Ovary (tissue), 10 donors: ENCODE results near the gene ZSCAN26. TPM values are rescaled to one million over a fixed set of nuclear protein-coding genes. Genes with fewer than 3 reads are reported as not detected.
A peak's percentile ranks its signal among the peaks of the same experiment; 100 is the strongest.

Experiments used
- DNase-seq, 5 donors: peaks; one replicate each; pipeline ENCODE4 v3.0.0-alpha.2; 2019 to 2020
- H3K27ac ChIP-seq, 2 donors: fragments of 200-600 bp; one replicate each; pipeline versions ENCODE4 v1.5.1 to v1.8.0; 2019 to 2022
- H3K27me3 ChIP-seq: fragments of 200-600 bp; one replicate; pipeline ENCODE4 v1.8.0; 2022
- H3K36me3 ChIP-seq: fragments of 200-600 bp; sonication (generic); one replicate; pipeline ENCODE4 v1.5.1; 2019
- H3K4me1 ChIP-seq: one replicate; pipeline ENCODE4 v1.8.1; 2013; ENCODE audit warnings: mild to moderate bottlenecking, moderate library complexity; ENCODE audit not compliant: insufficient read depth
- H3K4me3 ChIP-seq: fragments of 200-600 bp; sonication (generic); one replicate; pipeline ENCODE4 v1.5.1; 2017
- H3K9me3 ChIP-seq, 2 donors: fragments of 200-600 bp in 1 of 2; sonication (generic) in 1 of 2; one replicate each; pipeline versions ENCODE4 v1.5.1 to v1.8.1; 2013 to 2019; ENCODE audit warnings: mild to moderate bottlenecking in 1 of 2, moderate library complexity in 1 of 2
- EP300 ChIP-seq: sonication (generic); formaldehyde crosslinking; IDR thresholded peaks from one replicate; pipeline ENCODE4 v1.6.1; 2017; ENCODE audit warnings: antibody characterized with exemption
- POLR2A ChIP-seq: fragments of 450-650 bp; IDR thresholded peaks from one replicate; pipeline ENCODE4 v1.6.1; 2017; ENCODE audit warnings: antibody characterized with exemption, mild to moderate bottlenecking, moderate library complexity
- WGBS, 3 donors: extraction: QIAGEN DNeasy Blood & Tissue Kit in 1 of 3; methylation state at CpG; one replicate each; pipeline versions ENCODE4 v1.1.5 to v1.1.7; 2013 to 2017; 5-methylcytosine and 5-hydroxymethylcytosine counted together
- intact Hi-C, 4 donors: fragments of 100-400 bp; cut with DNase I; formaldehyde crosslinking; loops; one replicate each; pipeline versions ENCODE4 v1.11.0 to v1.15.1; 2022 to 2023
- long read RNA-seq, 3 donors: library from polyadenylated mRNA in 2 of 3; unstranded in 2 of 3; transcript quantifications; one replicate each; pipeline ENCODE4 v2.0.0 and lab custom pipeline, GENCODE V29; 2021 to 2026
- polyA plus RNA-seq, 2 donors: library from polyadenylated mRNA; stranded (reverse); fragments of 200-250 nt in 1 of 2; fragments of 350-450 nt in 1 of 2; fragmentation: Illumina TruSeq in 1 of 2; extraction: RNeasy Lipid Tissue Mini Kit (QIAGEN cat#74804) in 1 of 2; gene quantifications; one replicate each; pipeline ENCODE4 v1.2.3, GENCODE V29; 2013 to 2014
- total RNA-seq, 7 donors: library from RNA; depleted of rRNA in 2 of 7; stranded (reverse); fragments of >200 nt in 2 of 7; fragmentation: NEBNext Ultra II Directional in 3 of 7; extraction: Animal tissue kit (Norgen Biotek cat#: 25700) in 3 of 7; gene quantifications; one replicate each; pipeline versions ENCODE4 v1.1.0 to v1.2.4, GENCODE V29; 2016 to 2023
- TF ChIP-seq, protein P1 (sequence below), 3 donors: fragments of 450-650 bp in 2 of 3; fragments of 200-600 bp in 1 of 3; IDR thresholded peaks; one replicate each; pipeline versions ENCODE4 v1.5.1 to v1.8.0; 2016 to 2022; ENCODE audit warnings: antibody characterized with exemption in 3 of 3, mild to moderate bottlenecking in 1 of 3
- donor health status: DM: no; HTN: no; CAD: no; lungs with moderate emphysema.
- donor health status: DM: no; HTN: no; CAD: no.
- donor health status: Bipolar disorder and iron deficiency.
- donor health status: DM: yes; HTN: yes; CAD: no.
- donor health status: DM: no; HTN: no; CAD: no.
- donor health status: DM: yes; HTN: yes; CAD: no.

Gene ZSCAN26
- total RNA-seq (10 to 100 TPM; 11.8 to 32.0 (median 23.1) TPM), polyA plus RNA-seq (10 to 100 TPM; 21.6 to 29.2 TPM)
- long read RNA-seq, donor 1, transcript ZSCAN26-201 (4 exons, 2,362 nt) = major isoform, 29 of 76 reads
- long read RNA-seq, donor 1, transcript ZSCAN26-207 (4 exons, 1,998 nt) = minor isoform, 5 of 76 reads
- long read RNA-seq, donor 1, transcript ZSCAN26-202 (4 exons, 2,835 nt) = minor isoform, 20 of 76 reads
- long read RNA-seq, donor 1, partial matches to known transcripts = 11 of 76 reads
- long read RNA-seq, donor 1, other reads (novel, unspliced or antisense) = 8 of 76 reads
- long read RNA-seq, donor 2, partial matches to known transcripts = 0 of 12 reads
- long read RNA-seq, donor 2, other reads (novel, unspliced or antisense) = 0 of 12 reads
- long read RNA-seq, donor 3, transcript ZSCAN26-202 (4 exons, 2,835 nt) = minor isoform, 9 of 31 reads
- long read RNA-seq, donor 3, transcript ZSCAN26-201 (4 exons, 2,362 nt) = major isoform, 12 of 31 reads
- long read RNA-seq, donor 3, partial matches to known transcripts = 3 of 31 reads
- long read RNA-seq, donor 3, other reads (novel, unspliced or antisense) = 4 of 31 reads

DNA sequence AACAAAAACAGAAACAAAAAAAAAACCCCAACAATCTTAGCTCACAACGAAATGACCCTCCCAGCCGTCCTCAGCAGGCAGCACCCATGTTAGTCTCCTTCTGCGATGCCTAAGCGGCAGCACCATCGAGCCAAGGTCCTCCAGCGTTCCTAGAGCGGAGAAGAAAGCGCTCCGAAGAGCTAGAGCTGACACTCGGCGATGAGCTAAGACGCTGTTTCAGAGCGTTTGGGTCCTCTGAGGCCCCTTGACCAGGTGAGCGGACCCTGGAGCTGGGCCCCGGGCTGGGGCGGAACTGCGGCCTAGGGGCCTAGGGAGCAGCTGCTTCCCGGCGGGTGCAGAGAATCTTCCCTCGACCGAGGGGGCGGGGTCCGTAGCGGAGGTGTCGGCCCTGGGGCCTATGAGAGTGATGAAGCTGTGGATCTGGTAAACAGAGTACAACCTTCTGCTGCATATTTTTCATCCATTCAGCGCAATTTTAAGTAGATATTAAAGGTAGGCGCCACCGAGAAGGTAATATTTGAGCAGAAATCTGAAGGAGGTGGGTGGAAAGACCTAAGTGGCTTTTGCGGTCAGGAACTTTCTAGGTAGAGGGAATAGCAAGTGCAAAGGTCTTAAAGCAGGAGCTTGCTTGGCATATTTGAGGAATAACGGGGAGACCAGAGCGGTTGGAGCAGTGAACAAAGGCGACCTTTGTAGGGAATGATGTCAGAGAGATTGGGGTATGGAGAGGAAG lies at the start of gene ZSCAN26:
TSS of gene ZSCAN26 (plus strand) at position 182 of the 733 bp plus-strand sequence. CDS start 4,777 bp downstream, outside the sequence.
- TF ChIP-seq POLR2A (peak; percentile 37), EP300 (no peak)
- peak within 1 kb of the TSS; percentile 86 for H3K4me3 ChIP-seq
- no peaks in the 10 kb centered on the region for H3K36me3 ChIP-seq
- DNase-seq = peak; percentile 81 to 92 (median 86)
- peaks cover 1% of the 10 kb centered on the region for H3K4me1 ChIP-seq
- intact Hi-C loops = loop anchor here in 1 of 4 donors (10.0 kb wide), 1 partner anchor 88 kb away; no protein-coding TSS in a partner anchor
- H3K9me3 ChIP-seq = no peaks in the 10 kb centered on the region
- no peaks in the 10 kb centered on the region for H3K27me3 ChIP-seq
- whole genome bisulfite sequencing, 3 donors = 0 to 1% (median 0%) methylated on average over 29 to 32 of the region's 32 CpGs
- peak within 1 kb of the TSS; percentile 77 for H3K27ac ChIP-seq

DNA sequence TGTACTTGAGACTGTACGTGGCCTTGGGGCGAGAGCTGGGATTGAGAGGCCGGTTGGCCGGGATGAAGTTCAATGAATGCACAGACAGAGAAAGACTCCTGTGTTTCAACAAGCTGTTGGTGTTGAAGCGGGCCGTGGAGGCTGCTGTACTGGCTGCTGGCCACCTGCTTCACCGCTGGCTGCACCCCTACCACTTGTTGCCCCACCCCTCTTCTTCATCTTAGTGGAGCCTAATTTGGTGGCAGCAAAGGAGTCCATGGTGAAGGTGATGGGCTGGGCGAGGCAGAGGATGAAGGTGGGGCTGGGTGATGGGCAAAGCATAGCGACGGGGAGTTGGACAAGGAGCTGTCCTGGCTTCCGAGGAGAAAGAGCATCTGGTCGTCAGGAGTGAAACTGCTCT lies 49.1 kb upstream of the ZSCAN26 start:
- no peaks in the 10 kb centered on the region for H3K9me3 ChIP-seq
- no peak overlapping the region for H3K4me3 ChIP-seq
- no peaks in the 10 kb centered on the region for H3K4me1 ChIP-seq
- TF ChIP-seq POLR2A (no peak), EP300 (no peak)
- TF ChIP-seq, protein P1, sequence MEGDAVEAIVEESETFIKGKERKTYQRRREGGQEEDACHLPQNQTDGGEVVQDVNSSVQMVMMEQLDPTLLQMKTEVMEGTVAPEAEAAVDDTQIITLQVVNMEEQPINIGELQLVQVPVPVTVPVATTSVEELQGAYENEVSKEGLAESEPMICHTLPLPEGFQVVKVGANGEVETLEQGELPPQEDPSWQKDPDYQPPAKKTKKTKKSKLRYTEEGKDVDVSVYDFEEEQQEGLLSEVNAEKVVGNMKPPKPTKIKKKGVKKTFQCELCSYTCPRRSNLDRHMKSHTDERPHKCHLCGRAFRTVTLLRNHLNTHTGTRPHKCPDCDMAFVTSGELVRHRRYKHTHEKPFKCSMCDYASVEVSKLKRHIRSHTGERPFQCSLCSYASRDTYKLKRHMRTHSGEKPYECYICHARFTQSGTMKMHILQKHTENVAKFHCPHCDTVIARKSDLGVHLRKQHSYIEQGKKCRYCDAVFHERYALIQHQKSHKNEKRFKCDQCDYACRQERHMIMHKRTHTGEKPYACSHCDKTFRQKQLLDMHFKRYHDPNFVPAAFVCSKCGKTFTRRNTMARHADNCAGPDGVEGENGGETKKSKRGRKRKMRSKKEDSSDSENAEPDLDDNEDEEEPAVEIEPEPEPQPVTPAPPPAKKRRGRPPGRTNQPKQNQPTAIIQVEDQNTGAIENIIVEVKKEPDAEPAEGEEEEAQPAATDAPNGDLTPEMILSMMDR (IDR thresholded peaks at IDR 0.05) = no peak
- intact Hi-C loops = no loop called here
- 88 to 89% (median 88%) methylated on average over 12 of the region's 12 CpGs for WGBS, 3 donors
- no peak overlapping the region for H3K27ac ChIP-seq
- DNase-seq = no peak
- no peaks in the 10 kb centered on the region for H3K36me3 ChIP-seq
- H3K27me3 ChIP-seq = no peaks in the 10 kb centered on the region

DNA sequence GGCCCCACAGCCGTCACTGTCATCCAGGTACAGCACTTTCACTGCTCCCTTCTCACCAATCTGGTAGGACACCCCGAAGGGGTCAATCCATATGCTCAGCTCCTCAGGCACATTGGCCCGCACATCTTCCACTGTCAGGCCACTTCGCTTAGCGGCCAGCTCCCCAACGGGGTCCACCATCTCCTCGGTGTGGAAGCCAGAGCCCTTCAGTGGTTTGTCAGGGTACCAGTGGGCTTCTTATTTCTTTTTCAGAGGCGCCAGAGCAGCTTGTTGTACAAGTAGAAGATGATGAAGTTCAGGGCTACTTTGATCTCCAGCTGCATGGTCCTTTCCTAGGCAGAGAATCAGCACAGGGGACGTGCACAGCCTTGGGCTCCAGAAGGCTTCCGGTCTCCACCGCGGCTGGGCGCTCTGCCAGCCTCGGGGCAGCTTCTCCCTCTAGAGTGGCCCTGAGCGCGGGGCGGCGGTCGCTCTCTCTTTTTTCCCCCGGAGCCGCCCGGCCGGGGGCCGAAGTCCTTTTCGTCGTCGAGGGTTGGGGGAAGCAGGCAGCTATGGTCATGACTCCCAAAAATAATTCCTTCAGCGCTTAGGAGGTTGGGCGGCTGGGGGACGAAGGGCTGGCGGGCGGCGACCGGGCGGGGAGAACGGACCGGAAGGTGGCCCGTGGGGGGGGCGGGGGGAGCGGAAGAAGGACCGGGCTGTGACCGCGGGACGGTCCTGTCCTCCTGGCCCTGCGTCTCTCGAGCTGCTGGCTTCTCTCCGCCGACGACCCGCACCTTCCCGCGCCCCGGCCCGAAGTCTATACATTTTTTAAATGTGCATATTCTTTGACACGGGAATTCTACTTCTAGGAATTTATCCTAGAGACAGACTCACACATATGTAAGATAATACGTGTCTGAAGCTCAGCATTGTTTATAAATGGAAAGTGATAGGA lies 48.4 kb upstream of the ZSCAN26 start:
- 8 to 10% (median 10%) methylated on average over 54 to 56 of the region's 56 CpGs for whole genome bisulfite sequencing, 3 donors
- DNase-seq = peak; percentile 41 to 65 (median 56)
- intact Hi-C loops = no loop called here
- TF ChIP-seq POLR2A (no peak), EP300 (no peak)
- TF ChIP-seq, protein P1 (IDR thresholded peaks at IDR 0.05) = no peak
- H3K4me3 ChIP-seq = peak overlapping the region; percentile 45
- no peaks in the 10 kb centered on the region for H3K27me3 ChIP-seq
- H3K9me3 ChIP-seq = no peaks in the 10 kb centered on the region
- H3K4me1 ChIP-seq = no peaks in the 10 kb centered on the region
- H3K36me3 ChIP-seq = no peaks in the 10 kb centered on the region
- no peak overlapping the region for H3K27ac ChIP-seq

DNA sequence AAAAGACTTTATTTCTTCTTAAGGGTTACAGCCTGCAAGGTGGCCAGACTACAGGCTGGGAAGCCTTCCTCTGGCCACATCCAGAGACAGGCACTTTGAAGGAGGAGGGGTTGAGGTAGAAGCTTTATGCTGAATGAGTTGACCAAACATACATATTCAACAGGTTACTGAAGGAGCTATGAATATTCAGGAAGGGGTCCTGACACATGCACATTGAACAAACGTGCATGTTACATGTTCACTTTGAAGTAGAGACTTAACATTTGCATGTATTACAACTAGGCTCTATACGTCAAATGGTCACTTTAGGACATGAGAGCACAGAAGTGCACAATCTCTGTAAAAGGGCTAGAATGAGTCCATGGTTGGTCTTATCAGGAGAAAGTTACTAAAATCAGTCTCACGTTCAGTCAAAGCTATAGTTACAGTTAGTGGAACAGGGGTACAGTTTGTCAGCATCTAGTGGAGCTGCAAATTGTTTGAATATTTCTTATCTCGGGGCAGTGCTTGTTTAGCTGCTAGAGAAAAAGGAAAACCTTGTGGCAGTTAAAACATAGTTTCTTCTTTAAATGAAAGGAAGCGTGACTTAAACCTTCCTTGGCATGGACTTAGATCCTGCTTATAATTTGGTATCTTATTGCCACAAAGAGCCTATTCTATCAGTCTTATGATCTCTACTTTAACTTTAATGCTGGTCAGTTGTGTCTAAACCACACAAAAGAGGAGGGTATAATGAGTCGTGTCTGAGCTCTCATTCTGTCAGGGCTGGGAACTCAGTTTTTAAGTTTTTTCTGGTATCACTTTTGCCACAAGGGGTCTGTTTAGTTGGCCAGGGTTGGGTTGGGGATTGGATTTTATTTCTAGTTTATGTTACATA lies 46.4 kb upstream of the ZSCAN26 start:
- H3K9me3 ChIP-seq = no peaks in the 10 kb centered on the region
- WGBS, 3 donors = 22 to 35% (median 35%) methylated on average over 6 of the region's 6 CpGs
- no peak for DNase-seq
- H3K27me3 ChIP-seq = no peaks in the 10 kb centered on the region
- H3K36me3 ChIP-seq = no peaks in the 10 kb centered on the region
- TF ChIP-seq POLR2A (no peak), EP300 (no peak)
- peaks cover 1% of the 10 kb centered on the region for H3K4me1 ChIP-seq
- intact Hi-C loops = loop anchor here in 1 of 4 donors (5.0 kb wide), 1 partner anchor 78 kb away; the partner anchor contains the start of gene ZKSCAN8
- no peak overlapping the region for H3K4me3 ChIP-seq
- no peak overlapping the region for H3K27ac ChIP-seq
